Stimulated activated memory B cell treated with anti-CD40 and anti-IgM and Interleukin-4, amounts not matched to agents 10 μg/mL and 1 μg/mL and 100 μg/mL, for 72 hours (primary cell): ENCODE measurements around the gene SPDYE11.
"Not testable (repeated sequence)": the region's sequence is repeated elsewhere in the genome, so short reads cannot be mapped to it uniquely, and the experiment has no call there.

Experiments used
- ATAC-seq: fragments of 150-1000 bp; cut with Tn5 transposase; 2 replicates; pipeline ENCODE4 v1.10.0; 2021
- H3K27ac Mint-ChIP-seq: one replicate; pipeline ENCODE4 v1.8.0; 2022; ENCODE audit warnings: mild to moderate bottlenecking, mixed read lengths
- H3K27me3 Mint-ChIP-seq: one replicate; pipeline ENCODE4 v1.8.0; 2022; ENCODE audit warnings: mixed read lengths
- H3K36me3 Mint-ChIP-seq: one replicate; pipeline ENCODE4 v1.8.0; 2022; ENCODE audit warnings: mixed read lengths
- H3K4me1 Mint-ChIP-seq: one replicate; pipeline ENCODE4 v1.8.0; 2022; ENCODE audit warnings: mixed read lengths
- H3K4me3 Mint-ChIP-seq: one replicate; pipeline ENCODE4 v1.8.0; 2022; ENCODE audit warnings: mild to moderate bottlenecking, moderate library complexity, mixed read lengths
- H3K9me3 Mint-ChIP-seq: one replicate; pipeline ENCODE4 v1.8.0; 2022; ENCODE audit warnings: mixed read lengths

The SPDYE11 gene

GRCh38 chr7:73057811-73058210 lies at the start of gene SPDYE11:
Gene SPDYE11 (minus strand): TSS chr7:73057911. CDS start chr7:73056111, 1,800 bp downstream.
- not testable (repeated sequence) for ATAC-seq, H3K27ac Mint-ChIP-seq, H3K27me3 Mint-ChIP-seq, H3K36me3 Mint-ChIP-seq, H3K4me3 Mint-ChIP-seq, H3K4me1 Mint-ChIP-seq, H3K9me3 Mint-ChIP-seq

- not testable (repeated sequence) for H3K9me3 Mint-ChIP-seq, ATAC-seq, H3K27ac Mint-ChIP-seq, H3K27me3 Mint-ChIP-seq, H3K36me3 Mint-ChIP-seq, H3K4me3 Mint-ChIP-seq, H3K4me1 Mint-ChIP-seq
Measured at GRCh38 chr7:73085938-73086337, 28.2 kb upstream of the SPDYE11 start, which contains the start of gene SPDYE9. Gene SPDYE9 (minus strand): TSS chr7:73086038. CDS start chr7:73084238, 1,800 bp downstream.

GRCh38 chr7:73029666-73030065 lies 28.0 kb downstream of the SPDYE11 start, which contains the start of gene SPDYE8:
Gene SPDYE8 (minus strand): TSS chr7:73029766. CDS start chr7:73027966, 1,800 bp downstream.
- H3K4me3 Mint-ChIP-seq, H3K27me3 Mint-ChIP-seq, ATAC-seq, H3K9me3 Mint-ChIP-seq, H3K4me1 Mint-ChIP-seq, H3K27ac Mint-ChIP-seq, H3K36me3 Mint-ChIP-seq: not testable (repeated sequence)

- Mint-ChIP-seq H3K27ac (peak overlapping the region; percentile 96), H3K36me3 (peaks cover 10% of the 10 kb centered on the region), H3K4me3 (peak overlapping the region; percentile 26)
- H3K9me3 Mint-ChIP-seq, H3K27me3 Mint-ChIP-seq, H3K4me1 Mint-ChIP-seq, ATAC-seq: not testable (repeated sequence)
Measured at GRCh38 chr7:73006491-73006890, 51.2 kb downstream of the SPDYE11 start.

- ATAC-seq, result peak; percentile 97
- peak overlapping the region; percentile 89 for H3K4me3 Mint-ChIP-seq
- H3K9me3 Mint-ChIP-seq, H3K4me1 Mint-ChIP-seq, H3K27me3 Mint-ChIP-seq: not testable (repeated sequence)
- H3K36me3 Mint-ChIP-seq, result peaks cover 10% of the 10 kb centered on the region
- H3K27ac Mint-ChIP-seq, result peak overlapping the region; percentile 96
Measured at GRCh38 chr7:73005693-73006447, 51.8 kb downstream of the SPDYE11 start.

- H3K36me3 Mint-ChIP-seq, result peaks cover 10% of the 10 kb centered on the region
- peak; percentile 96 for ATAC-seq
- not testable (repeated sequence) for H3K9me3 Mint-ChIP-seq, H3K27me3 Mint-ChIP-seq, H3K4me1 Mint-ChIP-seq
- peak overlapping the region; percentile 89 for H3K4me3 Mint-ChIP-seq
- H3K27ac Mint-ChIP-seq, result peak overlapping the region; percentile 96
Measured at GRCh38 chr7:73005356-73005692, 52.4 kb downstream of the SPDYE11 start.

- ATAC-seq, H3K9me3 Mint-ChIP-seq, H3K4me1 Mint-ChIP-seq, H3K4me3 Mint-ChIP-seq, H3K27me3 Mint-ChIP-seq, H3K36me3 Mint-ChIP-seq, H3K27ac Mint-ChIP-seq: not testable (repeated sequence)
Measured at GRCh38 chr7:72997887-72998468, 59.7 kb downstream of the SPDYE11 start.
